ENCODE data around the gene CA12. TPM values are rescaled to one million over a fixed set of nuclear protein-coding genes. Genes with fewer than 3 reads are reported as not detected.
A peak's percentile ranks its signal among the peaks of the same experiment; 100 is the strongest.
"Not testable (repeated sequence)": the region's sequence is repeated elsewhere in the genome, so short reads cannot be mapped to it uniquely, and the experiment has no call there.

CA12 gene
- total RNA-seq, 4 donors from 2014 or later: 126 to 156 (median 143) TPM

DNA sequence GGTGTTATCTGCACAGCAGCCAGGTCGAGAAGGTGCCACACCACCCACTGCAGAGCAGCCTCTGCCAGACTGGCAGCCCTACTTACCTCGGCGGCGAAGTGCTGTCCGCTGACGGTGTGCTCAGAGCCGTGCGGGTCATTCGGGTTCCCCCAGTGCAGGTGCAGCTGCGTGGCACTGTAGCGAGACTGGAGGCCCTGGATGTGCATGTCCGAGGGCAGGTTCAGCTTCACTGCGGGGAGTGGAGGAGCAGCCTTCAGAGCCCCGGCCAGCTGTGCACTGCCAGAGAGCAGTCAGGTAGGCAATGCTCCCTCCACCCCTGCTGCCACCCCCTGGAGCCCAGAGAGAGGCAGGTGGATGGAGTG is 36.3 kb downstream of the CA12 start:
- TF ChIP-seq POLR2A (IDR thresholded peaks at IDR 0.05): no peak
- TF ChIP-seq, protein P1, sequence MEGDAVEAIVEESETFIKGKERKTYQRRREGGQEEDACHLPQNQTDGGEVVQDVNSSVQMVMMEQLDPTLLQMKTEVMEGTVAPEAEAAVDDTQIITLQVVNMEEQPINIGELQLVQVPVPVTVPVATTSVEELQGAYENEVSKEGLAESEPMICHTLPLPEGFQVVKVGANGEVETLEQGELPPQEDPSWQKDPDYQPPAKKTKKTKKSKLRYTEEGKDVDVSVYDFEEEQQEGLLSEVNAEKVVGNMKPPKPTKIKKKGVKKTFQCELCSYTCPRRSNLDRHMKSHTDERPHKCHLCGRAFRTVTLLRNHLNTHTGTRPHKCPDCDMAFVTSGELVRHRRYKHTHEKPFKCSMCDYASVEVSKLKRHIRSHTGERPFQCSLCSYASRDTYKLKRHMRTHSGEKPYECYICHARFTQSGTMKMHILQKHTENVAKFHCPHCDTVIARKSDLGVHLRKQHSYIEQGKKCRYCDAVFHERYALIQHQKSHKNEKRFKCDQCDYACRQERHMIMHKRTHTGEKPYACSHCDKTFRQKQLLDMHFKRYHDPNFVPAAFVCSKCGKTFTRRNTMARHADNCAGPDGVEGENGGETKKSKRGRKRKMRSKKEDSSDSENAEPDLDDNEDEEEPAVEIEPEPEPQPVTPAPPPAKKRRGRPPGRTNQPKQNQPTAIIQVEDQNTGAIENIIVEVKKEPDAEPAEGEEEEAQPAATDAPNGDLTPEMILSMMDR (IDR thresholded peaks at IDR 0.05): no peak
- WGBS, 2 donors: no CpG with 5 or more reads among the region's 14 CpGs
- Histone ChIP-seq H3K36me3 (peaks cover 0 to 51% (median 9%) of the 10 kb centered on the region in 3 donors), H3K27ac (peak overlapping the region in 1 of 4 donors; percentile 86), H3K27me3 (no peaks in the 10 kb centered on the region), H3K4me3 (no peak overlapping the region), H3K4me1 (peaks cover 32 to 63% (median 41%) of the 10 kb centered on the region in 3 donors), H3K9me3 (no peaks in the 10 kb centered on the region)
- intact Hi-C loops (cut with DNase I): no loop called here
- no peak for DNase-seq

DNA sequence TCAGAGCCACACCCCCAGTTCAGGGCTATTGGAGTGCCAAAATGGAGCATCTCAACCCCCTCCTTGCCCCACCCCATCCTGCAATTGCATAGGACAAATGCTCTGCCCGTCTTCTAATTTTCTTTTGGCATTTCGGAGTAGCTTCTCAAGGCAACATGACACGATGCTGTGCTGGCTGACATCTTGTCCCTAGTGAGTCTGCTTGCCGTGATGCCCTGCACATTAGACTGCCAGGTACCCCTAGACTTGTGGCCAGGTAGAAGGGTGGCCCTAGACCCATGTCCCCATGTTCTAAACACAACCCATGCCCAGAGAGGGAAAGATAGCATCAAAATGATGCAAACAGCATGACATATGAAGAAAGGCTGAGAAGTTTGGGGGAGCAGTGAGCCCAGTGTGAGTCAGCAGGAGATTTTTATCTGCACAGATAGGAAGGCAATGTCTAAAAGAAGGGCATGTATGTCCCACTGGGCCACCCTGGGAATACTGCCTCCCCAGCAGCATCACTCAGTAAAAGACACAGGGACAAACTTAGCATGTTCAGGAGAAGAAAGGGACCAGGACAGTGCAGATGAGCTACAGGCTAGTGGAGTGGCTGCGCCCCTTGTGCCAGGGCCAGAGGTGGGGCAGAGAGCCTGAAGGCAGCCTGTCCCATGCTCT is 36.8 kb downstream of the CA12 start:
- H3K27me3 ChIP-seq: no peaks in the 10 kb centered on the region

DNA sequence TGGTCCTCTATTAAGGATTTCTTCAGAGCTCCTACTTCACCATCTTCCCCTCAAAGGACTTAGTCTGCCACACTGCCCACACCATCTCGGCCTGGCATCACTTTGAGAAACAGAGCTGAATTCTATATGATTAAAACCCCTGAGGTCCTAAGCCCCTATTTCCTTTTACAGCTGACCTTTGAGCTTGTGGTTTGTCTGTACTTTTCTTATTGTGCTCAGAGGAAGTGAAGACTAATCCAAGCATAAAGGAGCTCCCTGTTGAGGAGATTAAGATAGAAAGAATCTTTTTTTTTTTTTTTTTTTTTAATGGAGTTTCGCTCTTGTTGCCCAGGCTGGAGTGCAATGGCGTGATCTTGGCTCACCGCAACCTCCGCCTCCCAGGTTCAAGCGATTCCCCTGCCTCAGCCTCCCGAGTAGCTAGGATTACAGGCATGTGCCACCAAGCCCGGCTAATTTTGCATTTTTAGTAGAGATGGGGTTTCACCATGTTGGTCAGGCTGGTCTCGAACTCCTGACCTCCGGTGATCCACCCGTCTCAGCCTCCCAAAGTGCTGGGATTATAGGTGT is 38.6 kb downstream of the CA12 start:
- H3K27me3 ChIP-seq; DNase-seq; intact Hi-C loops (cut with DNase I); H3K27ac ChIP-seq; H3K4me3 ChIP-seq; H3K9me3 ChIP-seq: not testable (repeated sequence)
- Histone ChIP-seq H3K4me1 (peaks cover 16 to 63% (median 20%) of the 10 kb centered on the region in 3 donors), H3K36me3 (peaks cover 10 to 74% (median 14%) of the 10 kb centered on the region in 3 donors)
- WGBS, 2 donors: 64 to 82% methylated on average over 6 to 11 of the region's 11 CpGs

More for the DNA sequence above, 36.8 kb downstream of the CA12 start:
- Histone ChIP-seq H3K36me3 (peaks cover 0 to 56% (median 14%) of the 10 kb centered on the region in 3 donors), H3K9me3 (no peaks in the 10 kb centered on the region), H3K4me1 (peaks cover 27 to 63% (median 36%) of the 10 kb centered on the region in 3 donors), H3K27ac (no peak overlapping the region), H3K4me3 (no peak overlapping the region)
- no peak for DNase-seq
- intact Hi-C loops (cut with DNase I): no loop called here
- WGBS, 2 donors: 88 to 91% methylated on average over 4 to 5 of the region's 5 CpGs
- no peak for TF ChIP-seq POLR2A (IDR thresholded peaks at IDR 0.05)
- TF ChIP-seq, protein P1 (IDR thresholded peaks at IDR 0.05): no peak

DNA sequence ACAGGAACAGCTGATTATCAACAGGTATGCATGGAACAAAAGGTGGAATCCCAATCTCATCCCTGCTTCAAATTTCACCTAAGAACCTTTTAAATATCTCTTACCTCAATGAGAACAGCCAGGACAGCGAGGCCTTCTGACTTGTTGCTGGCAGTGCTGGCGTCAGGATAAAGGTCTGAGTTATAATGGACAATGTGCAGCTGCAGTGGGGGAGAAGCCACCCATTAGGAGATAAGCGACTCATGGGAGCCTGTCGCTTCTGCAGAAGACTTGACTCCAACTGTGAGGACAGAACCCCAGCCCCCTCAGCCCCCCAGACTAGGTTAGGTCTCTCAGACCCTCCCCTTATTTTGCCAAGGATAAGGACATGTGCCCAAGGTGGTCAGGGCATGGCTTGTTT is 39.7 kb downstream of the CA12 start:
- no peak for DNase-seq
- Histone ChIP-seq H3K27me3 (no peaks in the 10 kb centered on the region), H3K36me3 (peaks cover 10 to 86% (median 23%) of the 10 kb centered on the region in 3 donors), H3K4me3 (no peak overlapping the region), H3K4me1 (peaks cover 4 to 56% (median 8%) of the 10 kb centered on the region in 3 donors), H3K27ac (no peak overlapping the region), H3K9me3 (no peaks in the 10 kb centered on the region)
- 89 to 95% methylated on average over 1 to 4 of the region's 4 CpGs for WGBS, 2 donors
- TF ChIP-seq, protein P1 (IDR thresholded peaks at IDR 0.05): no peak
- TF ChIP-seq POLR2A (IDR thresholded peaks at IDR 0.05): no peak
- intact Hi-C loops (cut with DNase I): no loop called here

DNA sequence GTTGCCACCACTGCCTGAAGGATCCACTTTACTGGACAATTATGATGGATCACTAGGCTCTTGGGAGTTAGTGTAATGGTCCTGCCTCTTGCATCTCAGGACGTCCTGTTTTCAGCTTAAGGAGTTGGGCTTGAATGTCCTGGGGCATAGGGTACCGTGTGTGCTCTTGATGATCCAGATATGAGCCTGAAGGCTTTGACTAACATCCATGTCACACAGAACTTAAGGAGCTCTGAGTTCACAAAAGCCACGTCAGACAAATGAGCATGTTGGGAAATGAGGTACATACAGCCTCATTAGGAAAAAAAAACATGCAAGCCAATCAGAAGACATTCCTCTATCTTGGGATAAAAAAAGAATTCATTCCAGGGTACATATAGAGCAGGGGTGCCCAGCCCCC is 40.8 kb downstream of the CA12 start:
- TF ChIP-seq, protein P1 (IDR thresholded peaks at IDR 0.05): no peak
- TF ChIP-seq POLR2A (IDR thresholded peaks at IDR 0.05): no peak
- Histone ChIP-seq H3K4me3 (no peak overlapping the region), H3K4me1 (peaks cover 0 to 46% (median 0%) of the 10 kb centered on the region in 3 donors), H3K27ac (no peak overlapping the region), H3K9me3 (no peaks in the 10 kb centered on the region), H3K27me3 (no peaks in the 10 kb centered on the region), H3K36me3 (peaks cover 10 to 89% (median 23%) of the 10 kb centered on the region in 3 donors)
- WGBS, 2 donors: 57% methylated on average over 3 of the region's 3 CpGs
- DNase-seq: no peak
- intact Hi-C loops (cut with DNase I): no loop called here

All from esophagus squamous epithelium (tissue), 5 donors.